HepG2 (cell line): ENCODE measurements around the gene NEDD4L. TPM values are rescaled to one million over a fixed set of nuclear protein-coding genes. Genes with fewer than 3 reads are reported as not detected.
A peak's percentile ranks its signal among the peaks of the same experiment; 100 is the strongest.

Source experiments
- FOXK1 ChIP-seq: sonication (generic); formaldehyde crosslinking; IDR thresholded peaks from 2 replicates; pipeline ENCODE4 v1.4.0; 2020; ENCODE audit warnings: low read depth, missing genetic modification reagents, borderline replicate concordance
- HNF4G ChIP-seq, 2 experiments: sonication (generic) in 1 of 2; formaldehyde crosslinking in 1 of 2; IDR thresholded peaks; 2 replicates each; pipeline versions ENCODE4 v1.4.0 to v1.6.1; 2011 to 2020; ENCODE audit warnings: borderline replicate concordance in 2 of 2, low read depth in 2 of 2, mild to moderate bottlenecking in 2 of 2, low read length in 1 of 2, missing genetic modification reagents in 1 of 2, moderate library complexity in 1 of 2
- ISL2 ChIP-seq: sonication (generic); formaldehyde crosslinking; IDR thresholded peaks from 2 replicates; pipeline ENCODE4 v1.5.0; 2020; ENCODE audit warnings: missing genetic modification reagents
- JUNB ChIP-seq: sonication (generic); formaldehyde crosslinking; IDR thresholded peaks from 2 replicates; pipeline ENCODE4 v1.8.0; 2022; ENCODE audit warnings: missing genetic modification reagents, mild to moderate bottlenecking, borderline replicate concordance
- KLF16 ChIP-seq, 2 experiments: sonication (generic) in 1 of 2; formaldehyde crosslinking in 1 of 2; IDR thresholded peaks; 2 replicates each; pipeline versions ENCODE4 v1.6.1 to v1.8.0; 2016 to 2023; ENCODE audit warnings: missing genetic modification reagents in 2 of 2, missing compliant biosample characterization in 1 of 2
- MED8 ChIP-seq: sonication (generic); formaldehyde crosslinking; IDR thresholded peaks from 2 replicates; pipeline ENCODE4 v1.8.1; 2023; ENCODE audit warnings: mild to moderate bottlenecking, missing genetic modification reagents; ENCODE audit not compliant: insufficient replicate concordance
- NCOR1 ChIP-seq: fragments of 200-600 bp; sonication (generic); IDR thresholded peaks from 2 replicates; pipeline ENCODE4 v1.7.0; 2017; ENCODE audit warnings: antibody characterized with exemption, low read length, borderline replicate concordance
- NR1H2 ChIP-seq: sonication (generic); formaldehyde crosslinking; IDR thresholded peaks from 2 replicates; pipeline ENCODE4 v1.8.1; 2022; ENCODE audit warnings: low read depth, missing genetic modification reagents, borderline replicate concordance
- NR2C2 ChIP-seq: sonication (generic); formaldehyde crosslinking; IDR thresholded peaks from 2 replicates; pipeline ENCODE4 v1.4.0; 2020; ENCODE audit warnings: missing genetic modification reagents, mild to moderate bottlenecking, moderate library complexity, borderline replicate concordance
- SATB2 ChIP-seq: sonication (generic); formaldehyde crosslinking; IDR thresholded peaks from 2 replicates; pipeline ENCODE4 v1.5.0; 2020; ENCODE audit warnings: missing genetic modification reagents
- SIN3B ChIP-seq: fragments of 150-350 bp; IDR thresholded peaks from 2 replicates; pipeline ENCODE4 v1.6.1; 2014; ENCODE audit warnings: low read length
- YEATS2 ChIP-seq: sonication (generic); formaldehyde crosslinking; IDR thresholded peaks from 2 replicates; pipeline ENCODE4 v1.4.0; 2020; ENCODE audit warnings: missing genetic modification reagents, borderline replicate concordance
- ZFP1 ChIP-seq: IDR thresholded peaks from 2 replicates; pipeline ENCODE4 v1.6.1; 2016
- ZNF598 ChIP-seq: sonication (generic); formaldehyde crosslinking; IDR thresholded peaks from 2 replicates; pipeline ENCODE4 v1.5.1; 2020; ENCODE audit warnings: mild to moderate bottlenecking, missing genetic modification reagents, borderline replicate concordance
- ZNF772 ChIP-seq: sonication (generic); formaldehyde crosslinking; IDR thresholded peaks from 2 replicates; pipeline ENCODE4 v1.5.0; 2020; ENCODE audit warnings: mild to moderate bottlenecking, missing genetic modification reagents
- ZNF775 ChIP-seq: sonication (generic); formaldehyde crosslinking; IDR thresholded peaks from 2 replicates; pipeline ENCODE4 v1.4.0; 2020; ENCODE audit warnings: missing genetic modification reagents, mild to moderate bottlenecking, moderate library complexity, borderline replicate concordance
- polyA plus RNA-seq, 8 experiments: library from polyadenylated mRNA; depleted of rRNA in 3 of 8; stranded (reverse) in 7 of 8; unstranded in 1 of 8; fragments of >200 nt; fragmentation: Illumina TruSeq in 4 of 8; extraction: Trizol in 4 of 8; gene quantifications; 2 replicates each; pipeline versions ENCODE4 v1.2.1 to v1.2.3, GENCODE V29; 2011 to 2016; ENCODE audit warnings: low read depth in 4 of 8, missing spikeins in 1 of 8, mixed read lengths in 1 of 8; ENCODE audit not compliant: insufficient read depth in 1 of 8
- total RNA-seq, 5 experiments: library from RNA; depleted of rRNA; stranded (reverse); fragments of >200 nt; fragmentation: Illumina TruSeq; extraction: Trizol; gene quantifications; 2 replicates each; pipeline ENCODE4 v1.2.3, GENCODE V29; 2016; ENCODE audit warnings: low read depth in 1 of 5
- TF ChIP-seq, protein P1 (sequence below): sonication (generic); formaldehyde crosslinking; IDR thresholded peaks from 2 replicates; pipeline ENCODE4 v1.4.0; 2020; ENCODE audit warnings: missing genetic modification reagents
- TF ChIP-seq, protein P2 (sequence below): IDR thresholded peaks from 2 replicates; pipeline ENCODE4 v1.6.1; 2012; ENCODE audit warnings: low read depth, low read length, improper control_type of control experiment
- TF ChIP-seq, protein P3 (sequence below): fragments of 450-650 bp; IDR thresholded peaks from 2 replicates; pipeline ENCODE4 v1.6.1; 2017; ENCODE audit warnings: mild to moderate bottlenecking
- TF ChIP-seq, protein P4 (sequence below): sonication (generic); formaldehyde crosslinking; conservative IDR thresholded peaks from 2 replicates; pipeline ENCODE4 v1.8.0; 2022; ENCODE audit warnings: missing genetic modification reagents

NEDD4L gene
- total and polyA plus RNA-seq, 2 of the 13 experiments (the other 11 are each of a cell fraction or from before 2014, with no cell fraction given): 168 to 390 TPM

- peak; percentile 81 for TF ChIP-seq MED8 (CRISPR knock-in tag)
- TF ChIP-seq, protein P1, sequence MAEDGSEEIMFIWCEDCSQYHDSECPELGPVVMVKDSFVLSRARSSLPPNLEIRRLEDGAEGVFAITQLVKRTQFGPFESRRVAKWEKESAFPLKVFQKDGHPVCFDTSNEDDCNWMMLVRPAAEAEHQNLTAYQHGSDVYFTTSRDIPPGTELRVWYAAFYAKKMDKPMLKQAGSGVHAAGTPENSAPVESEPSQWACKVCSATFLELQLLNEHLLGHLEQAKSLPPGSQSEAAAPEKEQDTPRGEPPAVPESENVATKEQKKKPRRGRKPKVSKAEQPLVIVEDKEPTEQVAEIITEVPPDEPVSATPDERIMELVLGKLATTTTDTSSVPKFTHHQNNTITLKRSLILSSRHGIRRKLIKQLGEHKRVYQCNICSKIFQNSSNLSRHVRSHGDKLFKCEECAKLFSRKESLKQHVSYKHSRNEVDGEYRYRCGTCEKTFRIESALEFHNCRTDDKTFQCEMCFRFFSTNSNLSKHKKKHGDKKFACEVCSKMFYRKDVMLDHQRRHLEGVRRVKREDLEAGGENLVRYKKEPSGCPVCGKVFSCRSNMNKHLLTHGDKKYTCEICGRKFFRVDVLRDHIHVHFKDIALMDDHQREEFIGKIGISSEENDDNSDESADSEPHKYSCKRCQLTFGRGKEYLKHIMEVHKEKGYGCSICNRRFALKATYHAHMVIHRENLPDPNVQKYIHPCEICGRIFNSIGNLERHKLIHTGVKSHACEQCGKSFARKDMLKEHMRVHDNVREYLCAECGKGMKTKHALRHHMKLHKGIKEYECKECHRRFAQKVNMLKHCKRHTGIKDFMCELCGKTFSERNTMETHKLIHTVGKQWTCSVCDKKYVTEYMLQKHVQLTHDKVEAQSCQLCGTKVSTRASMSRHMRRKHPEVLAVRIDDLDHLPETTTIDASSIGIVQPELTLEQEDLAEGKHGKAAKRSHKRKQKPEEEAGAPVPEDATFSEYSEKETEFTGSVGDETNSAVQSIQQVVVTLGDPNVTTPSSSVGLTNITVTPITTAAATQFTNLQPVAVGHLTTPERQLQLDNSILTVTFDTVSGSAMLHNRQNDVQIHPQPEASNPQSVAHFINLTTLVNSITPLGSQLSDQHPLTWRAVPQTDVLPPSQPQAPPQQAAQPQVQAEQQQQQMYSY (CRISPR knock-in tag): no peak
- TF ChIP-seq, protein P2, sequence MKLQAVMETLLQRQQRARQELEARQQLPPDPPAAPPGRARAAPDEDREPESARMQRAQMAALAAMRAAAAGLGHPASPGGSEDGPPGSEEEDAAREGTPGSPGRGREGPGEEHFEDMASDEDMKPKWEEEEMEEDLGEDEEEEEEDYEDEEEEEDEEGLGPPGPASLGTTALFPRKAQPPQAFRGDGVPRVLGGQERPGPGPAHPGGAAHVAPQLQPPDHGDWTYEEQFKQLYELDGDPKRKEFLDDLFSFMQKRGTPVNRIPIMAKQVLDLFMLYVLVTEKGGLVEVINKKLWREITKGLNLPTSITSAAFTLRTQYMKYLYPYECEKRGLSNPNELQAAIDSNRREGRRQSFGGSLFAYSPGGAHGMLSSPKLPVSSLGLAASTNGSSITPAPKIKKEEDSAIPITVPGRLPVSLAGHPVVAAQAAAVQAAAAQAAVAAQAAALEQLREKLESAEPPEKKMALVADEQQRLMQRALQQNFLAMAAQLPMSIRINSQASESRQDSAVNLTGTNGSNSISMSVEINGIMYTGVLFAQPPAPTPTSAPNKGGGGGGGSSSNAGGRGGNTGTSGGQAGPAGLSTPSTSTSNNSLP: peak; percentile 41; the same call in 1 of the 2 replicates
- TF ChIP-seq NR1H2: no peak
- 0 out of 2 replicates have a peak, but pooled peaks have one; percentile 6 for TF ChIP-seq SATB2 (CRISPR knock-in tag)
- peak; percentile 13; the same call in 1 of the 2 replicates for TF ChIP-seq HNF4G (IDR thresholded peaks at IDR 0.05; ENCODE audit: borderline replicate concordance, low read depth, low read length)
- peak; percentile 45; the same call in 1 of the 2 replicates for TF ChIP-seq HNF4G (CRISPR knock-in tag; IDR thresholded peaks at IDR 0.05; ENCODE audit: borderline replicate concordance, low read depth)
- TF ChIP-seq, protein P3, sequence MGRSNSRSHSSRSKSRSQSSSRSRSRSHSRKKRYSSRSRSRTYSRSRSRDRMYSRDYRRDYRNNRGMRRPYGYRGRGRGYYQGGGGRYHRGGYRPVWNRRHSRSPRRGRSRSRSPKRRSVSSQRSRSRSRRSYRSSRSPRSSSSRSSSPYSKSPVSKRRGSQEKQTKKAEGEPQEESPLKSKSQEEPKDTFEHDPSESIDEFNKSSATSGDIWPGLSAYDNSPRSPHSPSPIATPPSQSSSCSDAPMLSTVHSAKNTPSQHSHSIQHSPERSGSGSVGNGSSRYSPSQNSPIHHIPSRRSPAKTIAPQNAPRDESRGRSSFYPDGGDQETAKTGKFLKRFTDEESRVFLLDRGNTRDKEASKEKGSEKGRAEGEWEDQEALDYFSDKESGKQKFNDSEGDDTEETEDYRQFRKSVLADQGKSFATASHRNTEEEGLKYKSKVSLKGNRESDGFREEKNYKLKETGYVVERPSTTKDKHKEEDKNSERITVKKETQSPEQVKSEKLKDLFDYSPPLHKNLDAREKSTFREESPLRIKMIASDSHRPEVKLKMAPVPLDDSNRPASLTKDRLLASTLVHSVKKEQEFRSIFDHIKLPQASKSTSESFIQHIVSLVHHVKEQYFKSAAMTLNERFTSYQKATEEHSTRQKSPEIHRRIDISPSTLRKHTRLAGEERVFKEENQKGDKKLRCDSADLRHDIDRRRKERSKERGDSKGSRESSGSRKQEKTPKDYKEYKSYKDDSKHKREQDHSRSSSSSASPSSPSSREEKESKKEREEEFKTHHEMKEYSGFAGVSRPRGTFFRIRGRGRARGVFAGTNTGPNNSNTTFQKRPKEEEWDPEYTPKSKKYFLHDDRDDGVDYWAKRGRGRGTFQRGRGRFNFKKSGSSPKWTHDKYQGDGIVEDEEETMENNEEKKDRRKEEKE: no peak
- TF ChIP-seq SIN3B: no peak
- peak; percentile 22; the same call in 1 of the 2 replicates for TF ChIP-seq FOXK1
- TF ChIP-seq ZNF598 (CRISPR knock-in tag): no peak
- no peak for TF ChIP-seq NR2C2
- TF ChIP-seq ZNF772 (CRISPR knock-in tag): 0 out of 2 replicates have a peak, but pooled peaks have one; percentile 29
- no peak for TF ChIP-seq ZNF775 (CRISPR knock-in tag)
- TF ChIP-seq ZFP1 (CRISPR knock-in tag): no peak
- TF ChIP-seq JUNB: no peak
- no peak for TF ChIP-seq YEATS2 (CRISPR knock-in tag)
- TF ChIP-seq NCOR1: peak; percentile 37; the same call in 1 of the 2 replicates
- TF ChIP-seq KLF16 (CRISPR knock-in tag; IDR thresholded peaks at IDR 0.05): no peak
- TF ChIP-seq, protein P4, sequence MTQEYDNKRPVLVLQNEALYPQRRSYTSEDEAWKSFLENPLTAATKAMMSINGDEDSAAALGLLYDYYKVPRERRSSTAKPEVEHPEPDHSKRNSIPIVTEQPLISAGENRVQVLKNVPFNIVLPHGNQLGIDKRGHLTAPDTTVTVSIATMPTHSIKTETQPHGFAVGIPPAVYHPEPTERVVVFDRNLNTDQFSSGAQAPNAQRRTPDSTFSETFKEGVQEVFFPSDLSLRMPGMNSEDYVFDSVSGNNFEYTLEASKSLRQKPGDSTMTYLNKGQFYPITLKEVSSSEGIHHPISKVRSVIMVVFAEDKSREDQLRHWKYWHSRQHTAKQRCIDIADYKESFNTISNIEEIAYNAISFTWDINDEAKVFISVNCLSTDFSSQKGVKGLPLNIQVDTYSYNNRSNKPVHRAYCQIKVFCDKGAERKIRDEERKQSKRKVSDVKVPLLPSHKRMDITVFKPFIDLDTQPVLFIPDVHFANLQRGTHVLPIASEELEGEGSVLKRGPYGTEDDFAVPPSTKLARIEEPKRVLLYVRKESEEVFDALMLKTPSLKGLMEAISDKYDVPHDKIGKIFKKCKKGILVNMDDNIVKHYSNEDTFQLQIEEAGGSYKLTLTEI (CRISPR knock-in tag): no peak
- peak; percentile 10; the same call in 1 of the 2 replicates for TF ChIP-seq ISL2 (CRISPR knock-in tag)
These were observed 364.6 kb downstream of the NEDD4L start (continued) for GRCh38 chr18:58408665-58409064.
